Parathyroid adenoma (tissue), 2 donors: ENCODE data around the gene SLC25A13.

Source experiments
- H2AFZ ChIP-seq: fragments of 300-600 bp; sonication (generic); one replicate; pipeline ENCODE4 v1.7.0; 2017; ENCODE audit warnings: antibody characterized with exemption, mild to moderate bottlenecking
- H3K27ac ChIP-seq: fragments of 300-600 bp; sonication (generic); one replicate; pipeline ENCODE4 v1.7.0; 2017
- H3K27me3 ChIP-seq: fragments of 300-600 bp; sonication (generic); one replicate; pipeline ENCODE4 v1.7.0; 2017; ENCODE audit warnings: low read length; ENCODE audit not compliant: control insufficient read depth, insufficient read depth
- H3K36me3 ChIP-seq: fragments of 300-600 bp; sonication (generic); one replicate; pipeline ENCODE4 v1.7.0; 2017; ENCODE audit warnings: low read length; ENCODE audit not compliant: control insufficient read depth, insufficient read depth
- H3K4me1 ChIP-seq: fragments of 300-600 bp; sonication (generic); one replicate; pipeline ENCODE4 v1.7.0; 2017; ENCODE audit warnings: control low read depth
- H3K4me2 ChIP-seq: fragments of 300-600 bp; sonication (generic); one replicate; pipeline ENCODE4 v1.7.0; 2017; ENCODE audit warnings: low read length
- H3K4me3 ChIP-seq: fragments of 300-600 bp; sonication (generic); one replicate; pipeline ENCODE4 v1.7.0; 2017; ENCODE audit warnings: low read depth, low read length
- H3K79me2 ChIP-seq: fragments of 300-600 bp; sonication (generic); one replicate; pipeline ENCODE4 v1.7.0; 2017; ENCODE audit warnings: control low read depth
- H3K9ac ChIP-seq: fragments of 300-600 bp; sonication (generic); one replicate; pipeline ENCODE4 v1.7.0; 2017; ENCODE audit warnings: mild to moderate bottlenecking
- H3K9me3 ChIP-seq: fragments of 300-600 bp; sonication (generic); one replicate; pipeline ENCODE4 v1.7.0; 2017; ENCODE audit warnings: low read length; ENCODE audit not compliant: control insufficient read depth
- CTCF ChIP-seq: fragments of 300-600 bp; sonication (generic); IDR thresholded peaks from one replicate; pipeline ENCODE4 v1.7.0; 2017; ENCODE audit warnings: antibody characterized with exemption, mild to moderate bottlenecking
- donor health status: primary hyperparathyroidism.

Gene SLC25A13

GRCh38 chr7:96269246-96269994 is 52.5 kb downstream of the SLC25A13 start:
- no peak overlapping the region for H2AFZ ChIP-seq

GRCh38 chr7:96266580-96266979 is 55.3 kb downstream of the SLC25A13 start:
- Histone ChIP-seq H3K27ac (no peak overlapping the region), H3K4me2 (no peak overlapping the region), H3K36me3 (no peaks in the 10 kb centered on the region), H3K79me2 (peaks cover 34% of the 10 kb centered on the region), H3K27me3 (no peaks in the 10 kb centered on the region), H3K4me3 (no peak overlapping the region), H2AFZ (no peak overlapping the region), H3K4me1 (no peaks in the 10 kb centered on the region), H3K9me3 (no peaks in the 10 kb centered on the region), H3K9ac (no peak overlapping the region)
- no peak for TF ChIP-seq CTCF

More at GRCh38 chr7:96269246-96269994, 52.5 kb downstream of the SLC25A13 start:
- peaks cover 16% of the 10 kb centered on the region for H3K79me2 ChIP-seq
- H3K9me3 ChIP-seq, result no peaks in the 10 kb centered on the region
- no peak overlapping the region for H3K9ac ChIP-seq
- no peaks in the 10 kb centered on the region for H3K4me1 ChIP-seq
- H3K27me3 ChIP-seq, result no peaks in the 10 kb centered on the region
- no peak for TF ChIP-seq CTCF
- H3K4me3 ChIP-seq, result no peak overlapping the region
- no peak overlapping the region for H3K4me2 ChIP-seq
- no peaks in the 10 kb centered on the region for H3K36me3 ChIP-seq
- H3K27ac ChIP-seq, result no peak overlapping the region

- Histone ChIP-seq H3K9ac (no peak overlapping the region), H3K4me2 (no peak overlapping the region), H3K27me3 (no peaks in the 10 kb centered on the region), H2AFZ (no peak overlapping the region), H3K4me3 (no peak overlapping the region), H3K4me1 (no peaks in the 10 kb centered on the region), H3K9me3 (no peaks in the 10 kb centered on the region), H3K36me3 (no peaks in the 10 kb centered on the region), H3K79me2 (peaks cover 36% of the 10 kb centered on the region), H3K27ac (no peak overlapping the region)
- TF ChIP-seq CTCF, result no peak
Observed at GRCh38 chr7:96266015-96266414, 55.9 kb downstream of the SLC25A13 start.

- Histone ChIP-seq H3K79me2 (peaks cover 26% of the 10 kb centered on the region), H3K27me3 (no peaks in the 10 kb centered on the region), H3K4me3 (no peak overlapping the region), H3K4me2 (no peak overlapping the region), H3K4me1 (no peaks in the 10 kb centered on the region), H3K36me3 (no peaks in the 10 kb centered on the region), H3K9ac (no peak overlapping the region), H3K27ac (no peak overlapping the region), H3K9me3 (no peaks in the 10 kb centered on the region), H2AFZ (no peak overlapping the region)
- TF ChIP-seq CTCF, result no peak
Observed at GRCh38 chr7:96253964-96254363, 67.9 kb downstream of the SLC25A13 start.

- Histone ChIP-seq H3K4me2 (no peak overlapping the region), H2AFZ (no peak overlapping the region), H3K27me3 (no peaks in the 10 kb centered on the region), H3K27ac (no peak overlapping the region), H3K4me1 (no peaks in the 10 kb centered on the region), H3K9ac (no peak overlapping the region), H3K4me3 (no peak overlapping the region), H3K36me3 (no peaks in the 10 kb centered on the region), H3K79me2 (peaks cover 22% of the 10 kb centered on the region), H3K9me3 (no peaks in the 10 kb centered on the region)
- TF ChIP-seq CTCF, result no peak
Observed at GRCh38 chr7:96253441-96253840, 68.5 kb downstream of the SLC25A13 start.
